Measurements from ENCODE around the gene SPOCK3.
"Not testable (repeated sequence)": the region's sequence is repeated elsewhere in the genome, so short reads cannot be mapped to it uniquely, and the experiment has no call there.

The SPOCK3 gene

DNA sequence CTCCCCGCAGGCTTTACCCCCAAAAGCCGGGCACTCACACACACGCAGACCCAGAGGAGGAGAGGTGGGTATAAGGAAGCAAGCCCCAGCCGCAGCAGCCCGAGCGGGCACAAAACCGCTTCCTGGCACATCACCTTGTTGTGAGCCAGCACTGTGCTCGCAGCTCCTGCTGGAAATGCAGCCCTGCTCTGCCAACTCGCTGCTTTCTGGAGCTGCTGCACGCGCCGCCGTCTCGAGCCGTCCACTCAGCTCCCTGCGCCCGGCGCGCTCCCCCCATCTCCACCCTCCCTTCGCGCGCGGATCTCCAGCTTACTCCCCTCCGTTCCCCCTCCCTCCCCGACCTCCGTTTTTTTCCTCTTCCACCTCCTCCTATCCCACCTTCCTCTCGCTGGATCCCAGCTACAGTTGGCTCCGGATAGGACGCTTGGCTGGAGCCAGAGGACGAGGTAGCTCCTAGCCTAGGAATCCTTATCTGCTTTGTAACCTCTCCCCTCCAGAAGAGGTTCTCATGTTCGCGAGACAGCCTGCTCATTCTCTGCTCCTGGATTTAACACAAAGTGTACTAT lies at the start of gene SPOCK3:
Gene SPOCK3 (minus strand): TSS at position 179 of the 566 bp plus-strand sequence.
- TF ChIP-seq GATA1 (IDR thresholded peaks at IDR 0.05; ENCODE audit: low read depth, low read length) (no peak), POLR2A (IDR thresholded peaks at IDR 0.05; ENCODE audit: low read length) (no peak)
- DNase-seq = peak; percentile 10 to 31

DNA sequence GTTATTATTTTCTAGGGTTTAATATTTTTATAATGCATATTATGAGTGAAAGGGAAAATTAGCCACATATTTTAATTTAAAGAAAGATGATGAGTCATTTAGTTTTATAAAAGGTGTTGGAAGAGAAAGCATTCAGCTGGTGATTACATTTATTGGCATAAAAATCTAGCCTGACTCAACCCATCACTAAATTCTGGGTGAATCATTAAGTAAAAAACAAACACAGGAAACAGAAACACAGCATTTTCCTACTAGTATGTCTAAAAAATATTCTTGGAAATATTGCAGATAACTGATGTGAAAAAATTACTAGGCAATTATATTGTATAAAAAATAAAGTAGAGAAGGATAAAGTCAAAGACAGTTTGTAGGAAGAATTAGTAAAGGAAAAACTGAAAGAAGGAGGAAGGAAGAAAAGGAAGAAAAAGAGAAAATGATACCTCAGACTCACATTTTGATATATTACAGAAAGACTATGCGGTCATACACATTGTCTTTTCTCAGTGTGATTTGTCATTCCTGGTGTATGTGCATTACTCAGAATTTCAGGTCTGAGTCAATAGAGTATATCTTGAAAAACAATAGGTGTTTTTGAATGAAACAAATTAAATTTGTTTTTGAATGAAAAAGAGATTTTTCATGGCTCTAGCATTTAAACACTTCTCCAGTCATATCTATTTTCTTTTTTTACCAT lies 48.0 kb upstream of the SPOCK3 start:
- no peak for TF ChIP-seq POLR2A (IDR thresholded peaks at IDR 0.05; ENCODE audit: low read length)
- TF ChIP-seq GATA1 (IDR thresholded peaks at IDR 0.05; ENCODE audit: low read depth, low read length) = no peak

DNA sequence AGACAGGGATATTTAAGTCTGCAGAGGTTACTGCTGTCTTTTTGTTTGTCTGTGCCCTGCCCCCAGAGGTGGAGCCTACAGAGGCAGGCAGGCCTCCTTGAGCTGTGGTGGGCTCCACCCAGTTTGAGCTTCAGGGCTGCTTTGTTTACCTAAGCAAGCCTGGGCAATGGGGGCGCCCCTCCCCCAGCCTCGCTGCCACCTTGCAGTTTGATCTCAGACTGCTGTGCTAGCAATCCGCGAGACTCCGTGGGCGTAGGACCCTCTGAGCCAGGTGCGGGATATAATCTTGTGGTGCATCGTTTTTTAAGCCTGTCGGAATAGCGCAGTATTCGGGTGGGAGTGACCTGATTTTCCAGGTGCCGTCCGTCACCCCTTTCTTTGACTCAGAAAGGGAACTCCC lies 47.3 kb upstream of the SPOCK3 start:
- DNase-seq = not testable (repeated sequence)

More for the DNA sequence above, 48.0 kb upstream of the SPOCK3 start:
- DNase-seq = no peak

DNA sequence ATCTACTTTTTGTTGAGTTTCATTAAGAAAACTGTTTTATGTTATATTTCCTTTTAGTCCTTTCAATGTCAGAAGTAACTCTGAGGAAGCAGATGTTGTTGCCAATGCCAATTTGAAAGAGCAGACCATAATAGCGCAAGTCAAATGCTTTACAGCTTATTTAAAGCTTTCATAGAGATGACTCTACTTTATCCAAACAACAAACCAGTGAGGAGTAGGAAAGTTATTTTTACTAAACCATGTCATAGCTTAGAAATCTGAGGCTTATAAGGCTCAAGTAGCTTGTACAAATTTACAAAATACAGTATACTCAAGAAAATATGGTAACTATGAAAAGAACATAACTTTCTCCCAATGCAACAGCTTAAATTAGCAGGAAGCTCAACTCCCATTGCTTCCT lies 40.1 kb upstream of the SPOCK3 start:
- DNase-seq = no peak
- TF ChIP-seq POLR2A (IDR thresholded peaks at IDR 0.05; ENCODE audit: low read length) (no peak), GATA1 (IDR thresholded peaks at IDR 0.05; ENCODE audit: low read depth, low read length) (no peak)

DNA sequence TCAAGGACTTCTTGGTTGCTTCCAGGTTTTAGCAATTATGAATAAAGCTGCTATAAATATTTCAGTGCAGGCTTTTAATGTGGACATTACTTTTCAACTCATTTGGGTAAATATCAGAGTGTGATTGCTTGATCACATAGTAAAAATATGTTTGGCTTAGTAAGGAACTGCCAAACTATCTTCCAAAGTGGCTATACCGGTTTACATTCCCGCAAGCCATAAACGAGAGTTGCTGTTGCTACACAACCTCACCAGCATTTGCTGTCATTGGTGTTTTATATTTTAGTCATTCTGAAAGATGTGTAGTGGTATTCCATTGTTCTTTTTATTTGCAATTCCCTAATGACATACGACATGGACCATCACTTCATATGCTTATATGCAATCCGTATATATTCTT lies 30.9 kb upstream of the SPOCK3 start:
- no peak for DNase-seq
- TF ChIP-seq GATA1 (IDR thresholded peaks at IDR 0.05; ENCODE audit: low read depth, low read length) = no peak
- TF ChIP-seq POLR2A (IDR thresholded peaks at IDR 0.05; ENCODE audit: low read length) = no peak

DNA sequence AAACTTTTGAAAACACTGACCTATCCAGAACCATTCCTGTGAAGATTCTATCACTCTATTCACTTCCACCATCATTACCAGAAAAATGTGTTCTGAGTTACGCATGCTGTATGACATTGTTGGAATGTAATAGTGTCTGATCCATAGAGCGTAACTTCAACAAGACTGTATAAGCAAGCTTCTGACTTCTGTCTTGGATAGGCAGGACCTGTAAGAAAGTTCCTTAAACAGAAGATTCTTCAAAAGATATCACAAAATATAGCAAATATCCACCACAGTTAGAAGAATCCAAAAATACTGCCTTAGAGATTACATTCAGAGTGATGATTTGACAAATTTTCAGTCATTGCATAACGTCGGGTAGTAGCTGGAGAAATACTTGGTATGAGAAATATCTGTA lies 14.0 kb upstream of the SPOCK3 start:
- no peak for DNase-seq
- TF ChIP-seq POLR2A (IDR thresholded peaks at IDR 0.05; ENCODE audit: low read length) (no peak), GATA1 (IDR thresholded peaks at IDR 0.05; ENCODE audit: low read depth, low read length) (no peak)

DNA sequence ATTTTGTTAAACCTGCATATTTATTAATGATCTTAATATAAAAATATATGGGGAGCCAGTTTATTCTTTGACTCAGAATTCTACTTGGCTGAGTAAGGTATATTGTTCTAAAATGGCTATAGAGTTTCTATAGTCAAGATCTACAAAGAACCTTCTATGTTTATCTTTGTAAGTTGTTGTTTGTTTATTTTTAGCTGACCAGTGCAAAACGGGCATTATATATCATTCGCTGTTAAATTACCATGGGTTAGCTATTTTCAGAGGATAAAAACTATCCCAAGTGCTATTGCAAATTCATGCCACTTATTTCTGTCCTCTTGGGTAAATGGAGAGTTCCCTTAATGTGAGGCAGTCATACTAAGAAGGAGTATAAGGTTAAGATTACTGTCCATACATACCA lies 5.3 kb upstream of the SPOCK3 start:
- TF ChIP-seq GATA1 (IDR thresholded peaks at IDR 0.05; ENCODE audit: low read depth, low read length) = no peak
- TF ChIP-seq POLR2A (IDR thresholded peaks at IDR 0.05; ENCODE audit: low read length) = no peak
- DNase-seq = no peak

DNA sequence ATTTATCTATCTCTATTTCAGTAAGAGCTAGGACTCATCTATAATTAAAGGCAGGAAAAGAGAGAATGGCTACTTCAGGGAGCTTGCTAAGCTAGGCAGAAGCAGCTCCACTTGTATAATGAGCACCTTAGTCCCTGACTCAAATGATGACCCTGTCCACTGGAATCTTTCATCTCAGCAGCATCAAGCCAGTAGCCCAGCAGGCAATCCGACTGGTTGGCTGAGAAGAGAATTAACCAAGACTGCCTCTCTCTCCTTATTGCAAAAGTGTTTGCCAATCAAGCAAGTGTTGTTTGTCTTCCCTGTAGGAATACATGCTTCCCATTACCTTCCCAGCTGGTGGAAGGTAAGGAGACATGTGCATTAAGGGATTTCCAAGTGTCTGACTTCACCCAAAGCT lies 3.9 kb upstream of the SPOCK3 start:
- no peak for DNase-seq
- TF ChIP-seq POLR2A (IDR thresholded peaks at IDR 0.05; ENCODE audit: low read length) = no peak
- no peak for TF ChIP-seq GATA1 (IDR thresholded peaks at IDR 0.05; ENCODE audit: low read depth, low read length)

DNA sequence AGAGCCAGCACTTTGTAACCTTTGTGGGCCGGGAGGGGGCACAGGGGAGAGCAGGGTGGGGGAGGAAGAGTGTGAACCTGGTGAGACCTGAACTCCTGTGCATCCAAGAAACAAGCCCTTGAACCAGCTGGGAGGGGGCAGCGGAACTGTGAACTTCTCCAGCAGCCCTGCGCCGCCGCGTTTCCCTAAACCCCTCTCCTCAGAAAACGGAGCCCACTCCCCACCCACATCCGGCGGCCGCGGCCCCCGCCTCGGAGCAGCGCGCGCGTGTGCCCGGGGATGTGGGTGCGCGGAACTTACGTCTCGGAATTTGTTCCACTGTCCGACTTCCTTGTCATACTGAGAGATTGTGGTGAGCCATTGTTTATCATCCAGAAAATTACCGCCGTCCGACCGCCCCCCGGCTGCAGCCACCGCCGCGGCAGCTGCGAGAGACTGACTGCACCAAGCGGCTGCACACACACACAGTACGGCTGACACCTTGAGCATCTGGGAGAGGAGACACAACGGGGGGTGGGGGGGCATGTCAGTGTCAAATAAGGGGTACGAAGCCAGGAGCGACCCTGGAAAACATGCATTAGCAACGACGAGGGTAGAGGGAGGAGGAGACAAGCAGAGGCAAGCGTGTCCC lies 494 bp downstream of the SPOCK3 start:
- TF ChIP-seq GATA1 (IDR thresholded peaks at IDR 0.05; ENCODE audit: low read depth, low read length) (no peak), POLR2A (IDR thresholded peaks at IDR 0.05; ENCODE audit: low read length) (no peak)
- DNase-seq = peak; percentile 9 to 10

DNA sequence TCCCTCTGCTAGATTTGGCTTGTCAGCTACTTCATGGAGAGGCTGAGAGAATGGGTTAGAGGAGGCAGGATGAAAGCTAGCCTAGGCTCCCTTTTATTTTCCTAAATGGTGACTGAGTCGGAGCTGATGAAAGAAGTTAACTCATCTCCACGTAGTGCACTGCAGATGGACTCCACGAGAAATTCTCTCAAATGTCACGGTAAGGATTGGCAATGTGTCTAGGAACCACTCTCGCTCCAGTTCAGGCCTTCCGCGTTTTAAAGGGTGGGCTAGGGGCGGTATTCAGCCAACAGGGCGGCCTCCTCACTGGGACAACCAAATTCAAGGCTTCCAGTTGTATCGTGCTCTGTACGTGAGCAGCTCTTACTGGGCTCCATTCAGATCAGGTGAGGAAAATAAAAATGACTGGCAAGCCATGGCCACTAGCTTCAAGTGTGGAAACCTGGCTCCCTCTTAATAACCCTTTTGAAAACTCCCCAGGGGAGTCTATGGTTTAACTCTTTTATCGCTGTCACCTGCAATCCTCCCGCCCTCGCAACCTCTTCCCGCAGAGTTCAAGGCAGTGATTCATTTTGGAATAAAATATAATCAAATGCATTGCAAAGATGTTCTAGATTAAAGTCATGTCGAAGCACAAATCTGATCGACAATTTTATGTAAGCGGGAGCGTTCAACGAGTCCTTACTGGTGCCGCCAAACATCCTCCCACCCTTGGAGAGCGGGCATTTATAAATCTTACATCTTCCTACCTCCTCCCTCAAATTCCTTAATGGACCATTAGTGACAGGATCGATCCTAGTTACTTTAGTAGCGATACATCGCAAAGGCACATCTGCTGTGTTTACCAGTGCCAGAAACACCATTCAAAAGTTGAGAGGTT lies 1.2 kb downstream of the SPOCK3 start:
- no peak for DNase-seq
- TF ChIP-seq POLR2A (IDR thresholded peaks at IDR 0.05; ENCODE audit: low read length) = no peak
- no peak for TF ChIP-seq GATA1 (IDR thresholded peaks at IDR 0.05; ENCODE audit: low read depth, low read length)

DNA sequence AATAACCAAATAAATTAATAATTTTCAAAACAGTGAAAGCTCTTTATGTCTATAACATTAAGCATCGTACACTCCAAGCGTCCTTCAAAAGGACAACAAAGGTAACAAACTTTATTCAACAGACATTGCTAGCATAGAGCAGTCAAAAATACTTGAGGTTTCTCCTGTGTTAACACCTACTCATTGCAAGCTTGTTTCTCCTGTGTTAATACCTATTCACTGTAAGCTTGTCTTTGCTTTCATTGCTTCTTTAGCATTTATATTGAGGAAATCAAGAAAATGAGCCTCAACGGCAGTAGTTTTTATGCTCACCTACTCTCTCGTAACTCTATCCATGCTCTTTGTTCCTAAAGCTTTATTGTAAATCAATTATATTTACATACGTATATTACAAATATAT lies 3.5 kb downstream of the SPOCK3 start:
- no peak for TF ChIP-seq POLR2A (IDR thresholded peaks at IDR 0.05; ENCODE audit: low read length)
- TF ChIP-seq GATA1 (IDR thresholded peaks at IDR 0.05; ENCODE audit: low read depth, low read length) = no peak

DNA sequence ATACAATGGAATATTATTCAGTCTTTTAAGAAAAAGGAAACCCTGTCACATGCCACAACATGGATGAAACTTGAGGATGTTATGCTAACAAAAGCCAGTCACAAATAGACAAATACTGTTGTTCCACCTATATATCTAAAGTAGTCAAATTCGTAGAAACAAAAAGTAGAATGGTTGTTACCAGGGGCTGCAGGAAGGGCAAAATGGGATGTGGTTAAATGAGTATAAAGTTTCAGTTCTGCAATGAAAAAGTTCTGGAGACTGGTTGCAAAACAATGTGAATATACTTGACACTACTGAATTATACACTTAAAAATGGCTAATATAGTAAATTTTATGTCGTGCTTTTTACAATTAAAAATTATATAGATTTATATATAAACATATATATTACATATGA lies 12.2 kb downstream of the SPOCK3 start:
- DNase-seq = no peak

More for the DNA sequence above, 3.5 kb downstream of the SPOCK3 start:
- DNase-seq = no peak

DNA sequence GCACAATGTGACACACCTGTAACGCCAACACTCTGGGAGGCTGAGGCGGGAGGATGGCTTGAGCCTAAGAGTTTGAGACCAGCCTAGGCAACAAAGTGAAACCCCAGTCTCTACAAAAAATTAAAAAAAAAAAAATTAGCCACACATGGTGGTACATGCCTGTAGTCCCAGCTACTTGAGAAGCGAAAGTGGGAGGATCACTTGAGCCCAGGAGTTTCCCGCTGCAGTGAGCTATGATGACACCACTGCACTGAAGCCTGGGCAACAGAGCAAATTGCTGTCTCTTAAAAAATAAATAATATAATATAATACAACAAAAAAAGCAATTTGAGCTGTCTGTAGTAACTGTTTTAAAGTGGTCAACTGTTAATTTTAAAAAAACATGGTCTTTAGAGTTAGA lies 13.2 kb downstream of the SPOCK3 start:
- TF ChIP-seq POLR2A (IDR thresholded peaks at IDR 0.05; ENCODE audit: low read length) = no peak
- TF ChIP-seq GATA1 (IDR thresholded peaks at IDR 0.05; ENCODE audit: low read depth, low read length) = no peak
- no peak for DNase-seq

More for the DNA sequence above, 12.2 kb downstream of the SPOCK3 start:
- TF ChIP-seq POLR2A (IDR thresholded peaks at IDR 0.05; ENCODE audit: low read length) (no peak), GATA1 (IDR thresholded peaks at IDR 0.05; ENCODE audit: low read depth, low read length) (no peak)

DNA sequence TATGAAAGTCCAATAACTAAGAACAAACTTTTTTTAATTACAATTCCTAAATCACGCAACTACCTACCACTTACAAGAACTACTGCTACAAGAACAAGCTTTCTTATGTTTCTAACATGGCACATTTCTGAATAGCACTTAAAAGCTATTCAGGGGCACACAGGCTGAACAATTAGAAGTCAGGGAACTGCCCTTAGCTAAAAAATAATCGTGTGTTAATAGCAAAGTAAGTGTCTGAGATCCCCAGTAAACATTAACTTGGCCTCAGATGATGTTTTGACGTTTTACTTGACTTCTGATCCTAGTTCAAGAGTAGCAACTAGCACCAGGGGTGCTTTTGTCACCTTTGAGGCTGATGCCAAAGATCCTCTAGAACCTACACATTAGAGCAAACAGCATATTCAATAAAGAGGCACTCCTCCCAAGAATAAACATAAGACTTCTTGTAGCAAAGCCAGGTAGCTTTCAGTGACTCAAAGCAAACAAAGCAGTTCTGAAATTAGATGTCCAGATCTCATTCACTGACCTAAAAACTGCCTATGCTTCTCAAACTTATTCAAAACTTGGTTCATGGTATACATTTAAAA lies 16.2 kb downstream of the SPOCK3 start:
- DNase-seq = no peak
- TF ChIP-seq POLR2A (IDR thresholded peaks at IDR 0.05; ENCODE audit: low read length) (no peak), GATA1 (IDR thresholded peaks at IDR 0.05; ENCODE audit: low read depth, low read length) (no peak)
